A549 treated with RU486 at 1 μM for 4 hours (cell line): ENCODE data around the gene CD52. TPM values are rescaled to one million over a fixed set of nuclear protein-coding genes. Genes with fewer than 3 reads are reported as not detected.

ENCODE experiments used
- total RNA-seq: library from RNA; stranded (reverse); fragments of 200-300 nt; extraction: Qiagen RNA extraction; gene quantifications from 5 replicates; pipeline ENCODE4 v1.2.3, GENCODE V29; 2022; ENCODE audit warnings: low read depth

CD52 gene
- total RNA-seq = not detected in 5 replicates

DNA sequence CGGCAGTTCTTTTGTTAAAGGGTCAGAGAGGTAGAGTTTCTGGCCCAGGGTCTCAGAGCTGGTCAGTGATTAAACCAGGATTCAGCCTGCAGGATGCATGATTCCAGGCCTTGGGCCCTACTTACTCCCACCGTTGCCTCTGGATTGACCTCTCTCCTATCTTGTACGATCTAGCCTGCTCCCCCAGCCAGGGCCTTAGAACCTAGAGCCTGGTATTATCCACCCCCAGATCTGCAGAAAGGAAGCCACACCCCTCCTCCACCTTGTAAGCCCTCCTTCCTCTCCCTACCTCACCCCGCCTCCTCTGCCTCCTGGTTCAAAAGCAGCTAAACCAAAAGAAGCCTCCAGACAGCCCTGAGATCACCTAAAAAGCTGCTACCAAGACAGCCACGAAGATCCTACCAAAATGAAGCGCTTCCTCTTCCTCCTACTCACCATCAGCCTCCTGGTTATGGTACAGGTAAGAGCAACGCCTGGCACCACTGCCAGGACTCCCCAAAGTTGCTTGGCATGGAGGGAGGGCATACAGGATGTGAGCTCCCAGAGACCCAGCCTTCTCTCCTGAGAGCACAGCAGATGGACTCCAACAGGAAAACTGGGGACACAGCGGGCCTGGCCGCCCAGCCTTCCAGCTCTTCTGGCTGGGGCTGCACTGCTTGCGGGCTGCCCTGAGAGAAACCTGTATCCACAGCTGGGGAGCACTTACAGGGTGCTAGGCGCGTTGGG is at the start of gene CD52:
Gene CD52 (plus strand): TSS at position 347 of the 726 bp plus-strand sequence. CDS start 60 bp downstream, at position 407.

DNA sequence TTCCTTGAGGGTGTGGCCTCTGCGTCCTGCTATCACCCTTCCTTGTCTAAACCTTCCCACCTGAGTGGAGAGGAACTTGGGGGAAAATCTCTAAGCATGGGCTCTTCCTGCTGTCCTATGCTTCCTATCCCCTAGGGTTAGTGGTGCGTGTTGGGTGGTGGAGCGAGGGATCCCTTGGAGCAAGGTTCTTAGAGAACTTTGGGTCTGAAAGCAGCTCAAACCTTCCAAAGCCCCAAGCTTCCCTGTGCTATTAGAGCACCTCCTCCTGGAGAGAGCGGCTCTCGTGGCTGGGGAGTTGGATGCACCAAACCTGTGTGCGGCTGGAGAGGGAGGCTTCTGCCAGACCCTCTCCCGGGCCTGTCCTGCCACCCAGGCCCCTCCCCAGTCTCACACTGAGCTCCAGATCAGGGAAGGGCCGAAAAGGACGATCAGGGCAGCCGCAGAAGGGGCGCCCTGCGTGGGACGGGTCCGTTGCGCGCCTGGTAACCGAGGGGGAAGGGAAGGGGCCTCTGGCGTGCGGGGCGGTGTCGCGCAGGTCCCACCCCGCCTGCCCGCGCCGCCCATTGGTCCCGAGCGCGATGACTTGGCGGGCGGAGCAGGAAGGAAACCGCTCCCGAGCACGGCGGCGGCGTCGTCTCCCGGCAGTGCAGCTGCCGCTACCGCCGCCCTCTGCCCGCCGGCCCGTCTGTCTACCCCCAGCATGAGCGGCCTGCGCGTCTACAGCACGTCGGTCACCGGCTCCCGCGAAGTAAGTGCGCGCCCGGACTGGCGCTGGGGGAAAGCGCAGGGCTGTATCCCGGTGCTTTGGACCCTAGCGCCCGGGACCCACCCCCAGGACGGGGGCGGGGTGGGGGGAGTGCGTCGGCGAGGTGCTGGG is 38.1 kb upstream of the CD52 start, which contains the start of gene SH3BGRL3:
Gene SH3BGRL3 (plus strand): TSS at position 631 of the 877 bp plus-strand sequence. CDS start 70 bp downstream, at position 701.

DNA sequence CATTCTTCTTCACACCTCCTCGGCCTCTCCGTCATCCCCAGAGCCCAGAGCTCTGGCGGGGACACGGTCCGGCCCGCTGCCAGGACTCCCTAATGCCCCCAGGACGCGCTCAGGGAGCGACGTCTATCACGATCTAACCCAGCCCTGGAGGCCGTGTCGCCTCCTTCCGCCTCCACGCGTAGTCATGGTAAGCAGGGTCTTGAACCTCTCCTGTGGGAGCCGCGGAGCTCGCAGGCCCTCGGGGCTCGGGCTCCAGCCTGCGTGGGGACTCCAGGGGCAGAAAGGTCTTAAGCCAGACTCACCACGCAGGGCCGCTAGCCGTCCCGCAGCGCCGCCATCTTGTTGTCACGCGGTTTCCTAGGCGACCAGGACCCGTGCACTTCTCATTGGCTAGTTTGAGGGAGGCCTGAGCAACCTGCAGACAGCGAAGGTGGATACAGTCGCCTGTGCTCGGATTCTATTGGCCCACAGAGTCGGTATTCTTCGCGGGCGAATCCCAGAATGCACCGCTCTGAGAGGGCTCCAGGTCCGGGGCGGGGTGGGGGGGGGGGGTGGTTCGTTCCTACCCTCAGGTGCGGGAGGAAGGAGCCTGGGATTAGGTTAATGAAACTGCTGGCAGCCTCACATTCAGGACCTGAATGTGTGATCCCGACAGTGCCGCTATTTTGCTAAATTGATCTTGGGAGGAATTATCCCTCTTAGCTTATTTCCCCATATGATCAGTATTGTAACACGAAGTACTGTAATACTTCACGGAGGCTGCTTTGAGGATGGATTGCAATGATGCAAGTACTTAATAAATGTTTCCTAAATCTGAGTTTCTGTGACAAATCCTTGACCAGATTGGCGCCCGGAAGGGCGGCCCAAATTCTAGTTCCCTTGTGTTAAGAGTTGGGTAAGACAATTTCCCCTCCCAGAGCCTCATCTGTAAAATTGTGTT is 11.2 kb upstream of the CD52 start, which contains the start of gene UBXN11:
Gene UBXN11 (minus strand): TSS at position 347 of the 940 bp plus-strand sequence. CDS start 3,753 bp downstream, outside the sequence.

GRCh38 chr1:26353976-26354820 is 36.4 kb downstream of the CD52 start, which contains the start of gene CRYBG2:
Gene CRYBG2, minus strand, starts transcription at chr1:26354130. Its CDS starts 7,473 bp downstream, at chr1:26346657.

Other genes with a start within 250 kb of the CD52 start
- gene PDIK1L, start 206.1 kb upstream of the CD52 start, total RNA-seq = 0.73 to 2.3 TPM (median 1.9 TPM) in 5 replicates
- 0.06 TPM in 1 of 5 replicates, not detected in the others for gene FAM110D, start 158.9 kb upstream of the CD52 start, total RNA-seq
- not detected in 5 replicates for gene C1orf232, start 149.0 kb upstream of the CD52 start, total RNA-seq
- 52.3 to 67.9 TPM (median 66.6 TPM) in 5 replicates for gene ZNF593, start 148.1 kb upstream of the CD52 start, total RNA-seq
- gene ZNF593OS, start 146.1 kb upstream of the CD52 start, total RNA-seq = 0.36 TPM in 1 of 5 replicates, not detected in the others
- 0.13 to 0.35 TPM (median 0.30 TPM) in 5 replicates for gene CNKSR1, start 140.5 kb upstream of the CD52 start, total RNA-seq
- gene CATSPER4, start 127.4 kb upstream of the CD52 start, total RNA-seq = not detected in 5 replicates
- gene CEP85, start 83.8 kb upstream of the CD52 start, total RNA-seq = 12.2 to 15.1 TPM (median 13.6 TPM) in 5 replicates
- 116 to 199 TPM (median 158 TPM) in 5 replicates for gene SH3BGRL3, start 37.9 kb upstream of the CD52 start, total RNA-seq
- gene UBXN11, start 11.3 kb upstream of the CD52 start, total RNA-seq = 11.1 to 17.7 TPM (median 16.8 TPM) in 5 replicates
- 0.48 to 2.0 TPM (median 1.4 TPM) in 5 replicates for gene CRYBG2, start 36.2 kb downstream of the CD52 start, total RNA-seq
- gene ZNF683, start 54.8 kb downstream of the CD52 start, total RNA-seq = not detected in 5 replicates
- 0.03 TPM in 1 of 5 replicates, not detected in the others for gene LIN28A, start 92.9 kb downstream of the CD52 start, total RNA-seq
- gene DHDDS, start 114.4 kb downstream of the CD52 start, total RNA-seq = 21.2 to 26.7 TPM (median 23.1 TPM) in 5 replicates
- 305 to 414 TPM (median 361 TPM) in 5 replicates for gene HMGN2, start 154.5 kb downstream of the CD52 start, total RNA-seq
- 14.2 to 17.6 TPM (median 16.4 TPM) in 5 replicates for gene RPS6KA1, start 211.8 kb downstream of the CD52 start, total RNA-seq